ENCODE measurements around the gene UPP1. TPM values are rescaled to one million over a fixed set of nuclear protein-coding genes. Genes with fewer than 3 reads are reported as not detected.

UPP1 gene
- total RNA-seq, 1 donor from 2014 or later: 79.8 TPM

DNA sequence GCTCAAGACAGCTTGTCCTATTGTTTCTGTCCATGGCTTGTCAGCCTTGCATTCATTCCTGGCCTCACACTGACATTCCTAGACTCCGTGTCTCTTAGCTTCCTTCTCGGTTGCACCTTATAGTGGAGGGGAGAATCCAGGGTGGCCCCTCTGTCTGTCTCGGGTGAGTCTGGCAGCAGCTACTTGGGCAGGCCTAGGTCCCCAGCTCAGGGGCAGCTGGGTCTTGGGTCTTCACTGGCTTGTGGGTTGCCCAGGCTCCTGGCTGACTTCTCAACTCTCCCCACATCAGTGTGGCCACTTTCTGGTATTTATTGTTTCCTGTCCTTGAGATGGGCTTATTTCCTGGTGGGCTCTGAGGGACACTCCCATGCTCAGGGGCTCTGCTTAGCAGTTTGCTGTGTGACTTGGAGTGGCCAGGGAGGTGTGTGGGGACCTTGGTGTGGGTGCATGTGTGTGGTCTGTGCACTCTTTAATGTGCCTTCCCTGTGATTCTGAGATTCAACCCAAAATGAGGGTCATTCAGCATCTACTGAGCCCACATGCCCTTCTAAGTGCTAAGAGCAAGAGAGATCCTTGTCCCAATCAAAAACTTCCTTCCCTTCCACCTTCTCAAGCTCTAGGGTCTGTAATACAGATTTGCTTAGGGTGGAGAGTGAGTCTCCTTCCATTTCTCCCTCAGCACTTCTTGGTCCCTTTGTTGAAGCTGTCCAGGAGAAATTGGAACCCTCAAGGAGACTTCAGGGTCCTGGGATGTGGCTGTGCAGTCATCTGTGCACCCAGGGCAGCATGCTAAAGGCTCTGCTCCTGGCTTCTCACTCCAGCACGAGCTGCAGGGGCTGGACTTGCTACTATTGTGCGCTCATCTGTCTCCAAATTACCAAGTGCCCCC is 20.1 kb downstream of the UPP1 start:
- H3K27me3 ChIP-seq: no peaks in the 10 kb centered on the region
- intact Hi-C loops (cut with DNase I): loop anchor here (5.0 to 10.0 kb wide), 2 partner anchors 64 to 162 kb away; partner anchors contain the start of gene PKD1L1
- H3K9me3 ChIP-seq: no peaks in the 10 kb centered on the region
- TF ChIP-seq, protein P1, sequence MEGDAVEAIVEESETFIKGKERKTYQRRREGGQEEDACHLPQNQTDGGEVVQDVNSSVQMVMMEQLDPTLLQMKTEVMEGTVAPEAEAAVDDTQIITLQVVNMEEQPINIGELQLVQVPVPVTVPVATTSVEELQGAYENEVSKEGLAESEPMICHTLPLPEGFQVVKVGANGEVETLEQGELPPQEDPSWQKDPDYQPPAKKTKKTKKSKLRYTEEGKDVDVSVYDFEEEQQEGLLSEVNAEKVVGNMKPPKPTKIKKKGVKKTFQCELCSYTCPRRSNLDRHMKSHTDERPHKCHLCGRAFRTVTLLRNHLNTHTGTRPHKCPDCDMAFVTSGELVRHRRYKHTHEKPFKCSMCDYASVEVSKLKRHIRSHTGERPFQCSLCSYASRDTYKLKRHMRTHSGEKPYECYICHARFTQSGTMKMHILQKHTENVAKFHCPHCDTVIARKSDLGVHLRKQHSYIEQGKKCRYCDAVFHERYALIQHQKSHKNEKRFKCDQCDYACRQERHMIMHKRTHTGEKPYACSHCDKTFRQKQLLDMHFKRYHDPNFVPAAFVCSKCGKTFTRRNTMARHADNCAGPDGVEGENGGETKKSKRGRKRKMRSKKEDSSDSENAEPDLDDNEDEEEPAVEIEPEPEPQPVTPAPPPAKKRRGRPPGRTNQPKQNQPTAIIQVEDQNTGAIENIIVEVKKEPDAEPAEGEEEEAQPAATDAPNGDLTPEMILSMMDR (IDR thresholded peaks at IDR 0.05): no peak
- TF ChIP-seq POLR2A (IDR thresholded peaks at IDR 0.05) (no peak), POLR2AphosphoS5 (IDR thresholded peaks at IDR 0.05; ENCODE audit: insufficient read depth in 1 of 2, low read depth in 1 of 2) (no peak)
- no peak for DNase-seq (ENCODE audit: extremely low spot score in 2 of 2)
- peaks cover 0 to 22% of the 10 kb centered on the region in 2 donors for H3K36me3 ChIP-seq
- H3K4me3 ChIP-seq: no peak overlapping the region
- no peak overlapping the region for H3K27ac ChIP-seq
- H3K4me1 ChIP-seq: no peaks in the 10 kb centered on the region

DNA sequence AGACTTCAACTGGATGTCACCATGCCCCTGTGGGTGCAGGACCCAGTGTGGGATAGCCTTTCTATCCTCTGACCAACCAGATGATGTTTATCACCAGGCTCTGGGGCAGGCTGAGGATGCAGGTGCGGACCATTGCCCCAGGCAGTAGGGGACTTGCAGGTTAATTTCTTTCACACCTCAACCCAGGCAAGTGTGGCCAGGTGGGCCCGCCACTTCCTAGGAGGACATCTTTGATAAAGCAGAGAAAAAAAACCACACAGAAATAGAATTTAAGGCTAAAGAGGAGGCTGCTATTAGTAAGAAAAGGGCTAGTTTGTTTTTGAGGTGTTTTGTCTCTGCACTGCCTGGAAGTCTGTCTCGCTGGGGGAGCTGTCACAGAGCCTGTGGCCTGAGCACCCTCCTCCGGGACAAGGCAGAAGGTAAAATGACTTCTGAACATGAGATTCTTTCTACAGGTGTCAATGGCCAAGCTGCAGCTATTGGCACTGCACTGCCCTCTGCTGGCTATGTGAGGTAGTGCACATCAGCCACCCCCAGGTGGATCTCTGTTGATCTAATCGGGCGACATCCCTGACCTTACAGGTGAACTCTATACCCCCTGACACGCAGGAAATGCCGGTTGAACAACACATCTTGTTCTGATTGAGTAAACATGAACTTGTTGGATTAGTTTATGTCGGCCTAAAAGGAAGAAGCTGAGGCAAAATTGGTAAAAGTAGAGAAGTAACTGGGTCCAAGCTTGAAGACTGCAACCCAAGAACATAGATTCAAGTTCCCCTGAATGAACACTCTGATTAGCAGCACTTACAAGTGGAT is 21.0 kb downstream of the UPP1 start:
- TF ChIP-seq POLR2AphosphoS5 (IDR thresholded peaks at IDR 0.05; ENCODE audit: insufficient read depth in 1 of 2, low read depth in 1 of 2) (peak in 1 of 2 donors; percentile 33), POLR2A (IDR thresholded peaks at IDR 0.05) (no peak)
- TF ChIP-seq, protein P1 (IDR thresholded peaks at IDR 0.05): peak; percentile 98 to 99 (median 98)
- no peaks in the 10 kb centered on the region for H3K4me1 ChIP-seq
- intact Hi-C loops (cut with DNase I): loop anchor here (5.0 to 10.0 kb wide), 3 partner anchors 65 to 163 kb away; partner anchors contain the start of gene PKD1L1
- no peak for DNase-seq (ENCODE audit: extremely low spot score in 2 of 2)
- peaks cover 0 to 18% of the 10 kb centered on the region in 2 donors for H3K36me3 ChIP-seq
- no peaks in the 10 kb centered on the region for H3K9me3 ChIP-seq
- no peaks in the 10 kb centered on the region for H3K27me3 ChIP-seq
- H3K4me3 ChIP-seq: no peak overlapping the region
- no peak overlapping the region for H3K27ac ChIP-seq

DNA sequence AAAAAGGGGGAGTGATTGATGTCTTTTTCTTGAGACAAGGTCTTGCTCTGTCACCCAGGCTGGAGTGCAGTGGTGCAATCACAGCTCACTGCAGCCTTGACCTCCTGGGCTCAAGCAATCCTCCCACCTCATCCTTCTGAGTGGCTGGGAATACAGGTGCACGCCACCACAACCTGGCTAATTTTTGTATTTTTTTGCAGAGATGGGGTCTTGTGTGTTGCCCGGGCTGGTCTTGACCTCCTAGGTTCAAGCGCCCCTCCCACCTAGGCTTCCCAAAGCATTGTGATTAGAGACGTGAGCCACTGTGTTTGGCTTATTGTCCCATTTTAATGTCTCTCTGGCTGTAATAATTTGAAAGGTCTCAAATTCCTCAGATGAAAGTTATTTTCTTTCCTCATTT is 21.8 kb downstream of the UPP1 start:
- no peaks in the 10 kb centered on the region for H3K27me3 ChIP-seq
- H3K36me3 ChIP-seq: peaks cover 0 to 18% of the 10 kb centered on the region in 2 donors
- no peak overlapping the region for H3K27ac ChIP-seq
- H3K4me3 ChIP-seq: no peak overlapping the region
- no peaks in the 10 kb centered on the region for H3K9me3 ChIP-seq
- TF ChIP-seq POLR2AphosphoS5 (IDR thresholded peaks at IDR 0.05; ENCODE audit: insufficient read depth in 1 of 2, low read depth in 1 of 2) (no peak), POLR2A (IDR thresholded peaks at IDR 0.05) (no peak)
- TF ChIP-seq, protein P1 (IDR thresholded peaks at IDR 0.05): no peak
- no peak for DNase-seq (ENCODE audit: extremely low spot score in 2 of 2)
- H3K4me1 ChIP-seq: no peaks in the 10 kb centered on the region
- intact Hi-C loops (cut with DNase I): loop anchor here (5.0 kb wide), 1 partner anchor 119 kb away; no protein-coding TSS in a partner anchor

DNA sequence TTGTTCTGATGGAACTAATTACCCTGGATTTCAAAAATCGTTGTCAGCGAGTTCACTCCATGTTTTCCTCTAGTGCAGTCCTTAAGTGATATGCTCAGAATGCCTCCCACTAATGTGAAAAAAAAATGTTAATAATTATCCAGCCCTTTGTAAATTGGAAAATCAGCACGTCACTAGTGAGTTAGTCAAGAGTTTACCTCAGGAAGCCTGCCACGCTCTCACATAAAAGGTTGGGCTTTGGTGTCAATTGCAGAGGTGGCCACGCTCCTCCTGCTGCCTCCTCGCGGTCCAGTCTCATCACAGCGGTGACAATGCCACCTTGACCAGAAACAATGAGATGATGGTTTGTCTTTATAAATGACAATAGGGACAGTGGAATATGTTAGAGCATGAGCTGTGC is 22.5 kb downstream of the UPP1 start:
- peaks cover 0 to 17% of the 10 kb centered on the region in 2 donors for H3K36me3 ChIP-seq
- H3K27me3 ChIP-seq: no peaks in the 10 kb centered on the region
- TF ChIP-seq POLR2AphosphoS5 (IDR thresholded peaks at IDR 0.05; ENCODE audit: insufficient read depth in 1 of 2, low read depth in 1 of 2) (no peak), POLR2A (IDR thresholded peaks at IDR 0.05) (no peak)
- TF ChIP-seq, protein P1 (IDR thresholded peaks at IDR 0.05): no peak
- intact Hi-C loops (cut with DNase I): loop anchor here (5.0 kb wide), 1 partner anchor 119 kb away; no protein-coding TSS in a partner anchor
- H3K9me3 ChIP-seq: no peaks in the 10 kb centered on the region
- no peak overlapping the region for H3K4me3 ChIP-seq
- H3K4me1 ChIP-seq: no peaks in the 10 kb centered on the region
- no peak overlapping the region for H3K27ac ChIP-seq
- DNase-seq (ENCODE audit: extremely low spot score in 2 of 2): no peak
